NB4 (cell line): ENCODE data around the gene KCNQ1.

ENCODE experiments used
- POLR2A ChIP-seq: IDR thresholded peaks from 2 replicates; pipeline ENCODE4 v1.6.1; 2011; ENCODE audit warnings: mild to moderate bottlenecking; ENCODE audit not compliant: insufficient read length; ENCODE audit errors: extremely low read depth
- TF ChIP-seq, protein P1 (sequence below): IDR thresholded peaks from one replicate; pipeline ENCODE4 v1.5.1; 2012; ENCODE audit warnings: low read depth, low read length

GRCh38 chr11:2590965-2591754, 146.4 kb downstream of the KCNQ1 start:
- TF ChIP-seq, protein P1, sequence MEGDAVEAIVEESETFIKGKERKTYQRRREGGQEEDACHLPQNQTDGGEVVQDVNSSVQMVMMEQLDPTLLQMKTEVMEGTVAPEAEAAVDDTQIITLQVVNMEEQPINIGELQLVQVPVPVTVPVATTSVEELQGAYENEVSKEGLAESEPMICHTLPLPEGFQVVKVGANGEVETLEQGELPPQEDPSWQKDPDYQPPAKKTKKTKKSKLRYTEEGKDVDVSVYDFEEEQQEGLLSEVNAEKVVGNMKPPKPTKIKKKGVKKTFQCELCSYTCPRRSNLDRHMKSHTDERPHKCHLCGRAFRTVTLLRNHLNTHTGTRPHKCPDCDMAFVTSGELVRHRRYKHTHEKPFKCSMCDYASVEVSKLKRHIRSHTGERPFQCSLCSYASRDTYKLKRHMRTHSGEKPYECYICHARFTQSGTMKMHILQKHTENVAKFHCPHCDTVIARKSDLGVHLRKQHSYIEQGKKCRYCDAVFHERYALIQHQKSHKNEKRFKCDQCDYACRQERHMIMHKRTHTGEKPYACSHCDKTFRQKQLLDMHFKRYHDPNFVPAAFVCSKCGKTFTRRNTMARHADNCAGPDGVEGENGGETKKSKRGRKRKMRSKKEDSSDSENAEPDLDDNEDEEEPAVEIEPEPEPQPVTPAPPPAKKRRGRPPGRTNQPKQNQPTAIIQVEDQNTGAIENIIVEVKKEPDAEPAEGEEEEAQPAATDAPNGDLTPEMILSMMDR: no peak
- TF ChIP-seq POLR2A: no peak
